ENCODE results near the gene TLCD4. TPM values are rescaled to one million over a fixed set of nuclear protein-coding genes. Genes with fewer than 3 reads are reported as not detected.

The TLCD4 gene
- total RNA-seq, 1 experiment from 2014 or later, result 2.9 TPM

Other genes with a start within 250 kb of the TLCD4 start
- 72.3 TPM for gene CNN3, start 190.2 kb upstream of the TLCD4 start, total RNA-seq (2021; ENCODE audit: unreplicated experiment)
- gene ALG14, start 44.4 kb upstream of the TLCD4 start, total RNA-seq (2021; ENCODE audit: unreplicated experiment), result 4.1 TPM
- 6.1 TPM for gene RWDD3, start 116.9 kb downstream of the TLCD4 start, total RNA-seq (2021; ENCODE audit: unreplicated experiment)